Measurements from ENCODE around the gene CREB5.

The CREB5 gene

DNA sequence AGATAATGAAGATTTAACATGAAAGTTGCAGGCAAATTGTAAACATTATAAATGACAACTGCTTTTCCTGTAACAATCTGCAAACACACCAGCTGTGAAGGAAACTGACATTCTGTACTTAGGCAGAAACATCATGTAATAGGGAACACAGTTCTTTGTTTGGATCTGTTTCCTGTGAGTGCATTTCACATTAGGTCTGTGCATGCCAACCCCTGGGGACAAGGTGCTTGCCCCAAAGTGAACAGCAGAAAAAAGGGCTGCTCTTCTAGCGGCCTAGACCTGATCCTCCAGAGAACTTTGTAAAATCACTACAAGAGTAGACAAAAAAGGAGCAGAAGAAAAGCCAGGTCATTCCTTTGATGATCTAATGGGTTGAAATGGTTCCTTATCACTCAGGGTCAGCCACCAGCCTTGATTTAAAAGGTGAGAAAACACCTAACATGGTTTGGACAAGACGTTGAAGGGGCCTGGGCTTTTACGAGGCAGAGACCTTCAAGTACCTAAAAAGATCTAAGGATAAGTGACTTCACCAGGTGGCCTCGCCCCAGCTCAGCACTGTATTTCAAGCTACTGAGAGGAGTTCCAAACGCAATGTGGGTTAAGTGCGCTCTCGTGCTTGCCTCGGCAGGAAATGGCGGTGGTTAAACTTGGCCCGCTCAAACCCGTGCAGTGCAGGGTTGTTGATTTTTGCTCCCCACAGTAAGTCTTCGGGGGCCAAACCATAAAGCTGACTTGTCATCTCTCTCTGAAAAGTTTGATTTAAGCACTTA is 249.7 kb downstream of the CREB5 start:
- Histone ChIP-seq H3K9ac (ENCODE audit: low read depth, low read length) (no peak overlapping the region), H3K4me1 (ENCODE audit: insufficient read depth, low read length) (peaks cover 3% of the 10 kb centered on the region), H3K36me3 (ENCODE audit: insufficient read depth, low read length) (no peaks in the 10 kb centered on the region), H3K9me3 (ENCODE audit: control insufficient read depth, insufficient read depth, low read length) (peaks cover 8% of the 10 kb centered on the region; the same call in 1 of the 2 replicates)

GRCh38 chr7:28666154-28666553 is 253.8 kb downstream of the CREB5 start:
- no peak overlapping the region for H3K9ac ChIP-seq (ENCODE audit: low read depth, low read length)
- H3K4me1 ChIP-seq (ENCODE audit: insufficient read depth, low read length) = peaks cover 3% of the 10 kb centered on the region
- H3K36me3 ChIP-seq (ENCODE audit: insufficient read depth, low read length) = no peaks in the 10 kb centered on the region

GRCh38 chr7:28668085-28668484 is 255.8 kb downstream of the CREB5 start:
- Histone ChIP-seq H3K4me1 (ENCODE audit: insufficient read depth, low read length) (peaks cover 12% of the 10 kb centered on the region), H3K9me3 (ENCODE audit: control insufficient read depth, insufficient read depth, low read length) (no peaks in the 10 kb centered on the region), H3K9ac (ENCODE audit: low read depth, low read length) (no peak overlapping the region), H3K36me3 (ENCODE audit: insufficient read depth, low read length) (no peaks in the 10 kb centered on the region)

More at GRCh38 chr7:28666154-28666553, 253.8 kb downstream of the CREB5 start:
- no peaks in the 10 kb centered on the region for H3K9me3 ChIP-seq (ENCODE audit: control insufficient read depth, insufficient read depth, low read length)

DNA sequence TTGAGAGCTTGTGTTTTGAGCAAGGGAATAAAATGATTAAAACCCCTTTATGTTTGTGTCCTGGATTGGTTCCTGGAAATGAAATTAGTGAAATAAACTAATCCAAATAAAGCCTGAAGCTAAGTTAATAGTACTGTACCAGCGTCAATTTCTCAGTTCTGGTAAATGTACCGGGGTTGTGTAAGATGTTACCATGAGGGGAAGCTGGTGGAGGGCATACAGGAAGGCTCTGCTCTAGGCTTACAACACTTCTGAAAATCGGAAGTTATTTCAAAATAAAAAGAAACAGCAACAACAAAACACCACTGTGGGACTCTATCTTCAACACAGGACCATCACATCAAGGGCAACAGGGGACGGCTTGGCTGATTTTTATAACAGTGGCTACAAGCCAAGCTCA is 257.0 kb downstream of the CREB5 start:
- Histone ChIP-seq H3K9ac (ENCODE audit: low read depth, low read length) (no peak overlapping the region), H3K4me1 (ENCODE audit: insufficient read depth, low read length) (peaks cover 15% of the 10 kb centered on the region), H3K9me3 (ENCODE audit: control insufficient read depth, insufficient read depth, low read length) (no peaks in the 10 kb centered on the region), H3K36me3 (ENCODE audit: insufficient read depth, low read length) (no peaks in the 10 kb centered on the region)

GRCh38 chr7:28671526-28671925 is 259.2 kb downstream of the CREB5 start:
- H3K4me1 ChIP-seq (ENCODE audit: insufficient read depth, low read length) = peaks cover 28% of the 10 kb centered on the region
- H3K36me3 ChIP-seq (ENCODE audit: insufficient read depth, low read length) = no peaks in the 10 kb centered on the region
- H3K9ac ChIP-seq (ENCODE audit: low read depth, low read length) = no peak overlapping the region
- no peaks in the 10 kb centered on the region for H3K9me3 ChIP-seq (ENCODE audit: control insufficient read depth, insufficient read depth, low read length)

DNA sequence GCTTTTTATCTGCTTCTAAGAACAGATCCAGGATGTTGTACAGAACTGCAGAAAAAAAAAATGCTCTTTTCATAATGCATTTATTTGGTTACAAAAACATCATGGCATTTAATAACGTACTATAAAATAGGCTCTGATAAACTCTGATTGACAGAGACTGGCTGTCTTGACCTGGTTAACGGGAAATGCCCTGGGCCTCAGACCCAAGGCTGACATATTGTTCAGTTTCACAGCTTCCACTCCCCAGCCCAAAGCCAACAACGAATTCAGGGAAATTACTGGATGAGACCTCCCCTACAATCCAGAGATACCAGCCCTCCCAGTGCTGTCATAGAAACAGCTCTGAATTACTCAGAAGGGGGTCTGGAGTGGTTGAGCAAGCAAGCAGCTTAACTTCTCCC is 260.1 kb downstream of the CREB5 start:
- no peaks in the 10 kb centered on the region for H3K36me3 ChIP-seq (ENCODE audit: insufficient read depth, low read length)
- H3K9me3 ChIP-seq (ENCODE audit: control insufficient read depth, insufficient read depth, low read length) = no peaks in the 10 kb centered on the region
- H3K4me1 ChIP-seq (ENCODE audit: insufficient read depth, low read length) = peaks cover 28% of the 10 kb centered on the region
- no peak overlapping the region; the same call in 1 of the 2 replicates for H3K9ac ChIP-seq (ENCODE audit: low read depth, low read length)

- no peaks in the 10 kb centered on the region for H3K9me3 ChIP-seq (ENCODE audit: control insufficient read depth, insufficient read depth, low read length)
- H3K9ac ChIP-seq (ENCODE audit: low read depth, low read length) = no peak overlapping the region
- H3K4me1 ChIP-seq (ENCODE audit: insufficient read depth, low read length) = peaks cover 28% of the 10 kb centered on the region
Observed at GRCh38 chr7:28674359-28674782, 262.1 kb downstream of the CREB5 start.

DNA sequence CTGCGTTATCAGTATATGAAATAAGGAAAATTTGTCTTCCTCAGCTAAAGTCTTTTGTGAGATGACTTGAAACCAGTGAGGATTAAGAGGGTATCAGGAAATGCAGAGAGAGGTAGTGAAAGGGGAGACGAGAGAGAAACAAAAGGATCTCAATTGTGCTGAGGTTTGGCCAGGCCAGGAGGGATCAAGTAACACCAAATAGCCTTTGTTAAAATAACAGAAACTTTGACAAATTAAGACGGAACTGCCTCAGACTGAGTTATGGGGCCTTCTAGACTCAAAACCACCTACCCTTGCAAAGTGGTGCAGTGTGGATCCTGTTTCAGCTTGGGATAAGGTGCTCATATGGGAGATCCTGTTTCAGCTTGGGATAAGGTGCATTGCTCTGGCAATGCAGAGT is 263.1 kb downstream of the CREB5 start:
- H3K4me1 ChIP-seq (ENCODE audit: insufficient read depth, low read length) = peaks cover 28% of the 10 kb centered on the region
- no peaks in the 10 kb centered on the region for H3K9me3 ChIP-seq (ENCODE audit: control insufficient read depth, insufficient read depth, low read length)
- H3K36me3 ChIP-seq (ENCODE audit: insufficient read depth, low read length) = no peaks in the 10 kb centered on the region
- no peak overlapping the region for H3K9ac ChIP-seq (ENCODE audit: low read depth, low read length)

More at GRCh38 chr7:28674359-28674782, 262.1 kb downstream of the CREB5 start:
- H3K36me3 ChIP-seq (ENCODE audit: insufficient read depth, low read length) = no peaks in the 10 kb centered on the region

- no peak overlapping the region for H3K9ac ChIP-seq (ENCODE audit: low read depth, low read length)
- no peaks in the 10 kb centered on the region for H3K36me3 ChIP-seq (ENCODE audit: insufficient read depth, low read length)
- no peaks in the 10 kb centered on the region for H3K9me3 ChIP-seq (ENCODE audit: control insufficient read depth, insufficient read depth, low read length)
- H3K4me1 ChIP-seq (ENCODE audit: insufficient read depth, low read length) = peaks cover 28% of the 10 kb centered on the region
Observed at GRCh38 chr7:28677668-28678067, 265.4 kb downstream of the CREB5 start.

- H3K9ac ChIP-seq (ENCODE audit: low read depth, low read length) = no peak overlapping the region
Observed at GRCh38 chr7:28678431-28678965, 266.2 kb downstream of the CREB5 start.

DNA sequence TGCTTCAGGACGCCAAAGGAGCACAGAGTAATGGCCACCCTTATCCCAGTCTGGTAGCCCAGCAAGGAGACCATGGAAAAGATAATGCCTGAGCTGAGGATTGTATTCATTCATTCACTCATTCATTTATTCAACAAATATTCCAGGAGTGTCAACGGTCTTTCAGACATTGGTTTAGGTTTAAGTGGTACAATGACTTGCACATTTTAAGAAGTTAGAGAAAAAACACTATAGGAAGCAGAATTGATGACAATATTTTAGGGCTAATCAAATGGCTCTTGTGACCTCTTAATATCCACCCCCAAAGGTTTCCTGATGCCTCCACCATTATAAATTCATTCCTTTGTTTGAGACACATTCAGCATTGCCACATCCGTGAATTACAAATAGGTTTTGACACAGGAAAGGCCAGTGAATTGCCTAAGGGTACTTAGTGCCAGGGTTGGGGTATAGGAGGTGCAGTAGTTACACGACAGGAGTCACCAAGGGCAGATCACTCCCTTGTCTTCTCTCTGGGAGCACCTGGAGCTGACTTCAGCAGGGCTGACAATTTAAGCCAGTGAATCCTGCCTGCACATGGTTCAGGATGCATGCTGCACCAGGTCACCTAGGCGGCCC is 269.5 kb downstream of the CREB5 start:
- H3K4me1 ChIP-seq (ENCODE audit: insufficient read depth, low read length) = peaks cover 26% of the 10 kb centered on the region
- H3K9me3 ChIP-seq (ENCODE audit: control insufficient read depth, insufficient read depth, low read length) = no peaks in the 10 kb centered on the region
- H3K9ac ChIP-seq (ENCODE audit: low read depth, low read length) = no peak overlapping the region
- no peaks in the 10 kb centered on the region for H3K36me3 ChIP-seq (ENCODE audit: insufficient read depth, low read length)

More at GRCh38 chr7:28678431-28678965, 266.2 kb downstream of the CREB5 start:
- Histone ChIP-seq H3K4me1 (ENCODE audit: insufficient read depth, low read length) (peaks cover 29% of the 10 kb centered on the region), H3K9me3 (ENCODE audit: control insufficient read depth, insufficient read depth, low read length) (no peaks in the 10 kb centered on the region), H3K36me3 (ENCODE audit: insufficient read depth, low read length) (no peaks in the 10 kb centered on the region)

DNA sequence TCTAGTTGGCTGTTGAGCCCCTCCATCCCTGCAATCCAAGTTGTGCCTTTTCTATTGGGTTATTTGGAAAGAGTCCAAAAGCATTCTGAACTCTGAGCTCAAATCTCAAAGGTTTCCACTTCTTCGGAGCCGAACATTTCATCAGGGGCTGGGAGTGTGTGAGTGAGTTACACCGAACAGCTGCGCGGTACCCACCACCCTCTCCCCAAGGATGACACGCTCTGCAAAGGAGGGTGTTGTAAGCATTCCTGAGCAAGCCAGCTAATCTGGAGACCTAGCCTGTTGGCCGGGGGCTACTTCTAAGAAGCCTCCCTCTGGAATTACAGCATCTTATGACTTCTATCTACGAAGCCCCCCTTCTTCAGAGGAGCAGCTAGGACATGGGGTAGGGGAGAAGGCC is 270.5 kb downstream of the CREB5 start:
- no peaks in the 10 kb centered on the region for H3K9me3 ChIP-seq (ENCODE audit: control insufficient read depth, insufficient read depth, low read length)
- peaks cover 29% of the 10 kb centered on the region for H3K4me1 ChIP-seq (ENCODE audit: insufficient read depth, low read length)
- no peak overlapping the region for H3K9ac ChIP-seq (ENCODE audit: low read depth, low read length)
- no peaks in the 10 kb centered on the region for H3K36me3 ChIP-seq (ENCODE audit: insufficient read depth, low read length)

- Histone ChIP-seq H3K36me3 (ENCODE audit: insufficient read depth, low read length) (no peaks in the 10 kb centered on the region), H3K9me3 (ENCODE audit: control insufficient read depth, insufficient read depth, low read length) (no peaks in the 10 kb centered on the region), H3K4me1 (ENCODE audit: insufficient read depth, low read length) (peaks cover 37% of the 10 kb centered on the region), H3K9ac (ENCODE audit: low read depth, low read length) (no peak overlapping the region)
Observed at GRCh38 chr7:28684650-28685241, 272.4 kb downstream of the CREB5 start.

DNA sequence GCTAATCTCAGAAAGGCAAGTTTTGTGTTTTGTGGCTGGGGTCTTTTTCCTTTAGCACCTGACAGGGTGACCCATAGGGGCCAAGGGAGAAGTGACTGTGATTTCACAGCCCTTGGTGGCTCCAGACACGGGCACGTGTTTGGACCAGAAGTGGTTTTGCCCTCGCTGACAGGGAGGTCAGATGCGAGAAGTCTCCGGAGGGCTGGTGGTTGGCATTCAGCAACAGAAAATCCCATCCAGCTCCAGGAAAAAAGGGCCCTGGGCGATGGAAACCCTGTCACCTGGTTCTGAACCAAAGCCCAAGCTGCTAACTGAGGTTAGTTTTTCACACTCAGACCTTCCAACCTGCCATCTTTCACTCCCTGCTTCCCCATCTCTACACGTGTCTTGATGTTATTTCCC is 272.9 kb downstream of the CREB5 start:
- Histone ChIP-seq H3K36me3 (ENCODE audit: insufficient read depth, low read length) (no peaks in the 10 kb centered on the region), H3K9ac (ENCODE audit: low read depth, low read length) (peak overlapping the region; percentile 82), H3K4me1 (ENCODE audit: insufficient read depth, low read length) (peaks cover 37% of the 10 kb centered on the region), H3K9me3 (ENCODE audit: control insufficient read depth, insufficient read depth, low read length) (no peaks in the 10 kb centered on the region)
